Kidney capillary endothelial cell (primary cell): ENCODE measurements around the gene PROSER3.
"Not testable (repeated sequence)": the region's sequence is repeated elsewhere in the genome, so short reads cannot be mapped to it uniquely, and the experiment has no call there.

Source experiments
- DNase-seq: peaks from one replicate; pipeline ENCODE4 v3.0.0-alpha.2; 2018; ENCODE audit warnings: low spot score

Gene PROSER3

GRCh38 chr19:35792312-35792711 is 34.3 kb downstream of the PROSER3 start:
- no peak for DNase-seq

- DNase-seq: no peak
These were observed 34.9 kb downstream of the PROSER3 start for GRCh38 chr19:35792888-35793287.

GRCh38 chr19:35793381-35794165 is 35.6 kb downstream of the PROSER3 start:
- DNase-seq: no peak

GRCh38 chr19:35795564-35795963 is 37.6 kb downstream of the PROSER3 start:
- not testable (repeated sequence) for DNase-seq

- no peak for DNase-seq
These were observed 38.9 kb downstream of the PROSER3 start for GRCh38 chr19:35796645-35797542.

GRCh38 chr19:35797663-35798062 is 39.7 kb downstream of the PROSER3 start:
- DNase-seq: no peak

- no peak for DNase-seq
These were observed 43.9 kb downstream of the PROSER3 start for GRCh38 chr19:35801828-35802227.

- no peak for DNase-seq
These were observed 47.6 kb downstream of the PROSER3 start for GRCh38 chr19:35805526-35806102.

GRCh38 chr19:35806597-35806996 is 48.6 kb downstream of the PROSER3 start:
- no peak for DNase-seq

- no peak for DNase-seq
These were observed 49.7 kb downstream of the PROSER3 start for GRCh38 chr19:35807633-35808032.

GRCh38 chr19:35811317-35812219 is 53.6 kb downstream of the PROSER3 start:
- no peak for DNase-seq

- no peak for DNase-seq
These were observed 54.5 kb downstream of the PROSER3 start, which contains the start of gene PRODH2 for GRCh38 chr19:35812220-35813042. TSS of gene PRODH2 (minus strand) at chr19:35812845. CDS start at chr19:35812805, 40 bp downstream.

GRCh38 chr19:35813043-35813890 is 55.3 kb downstream of the PROSER3 start:
- DNase-seq: no peak

GRCh38 chr19:35816262-35816661 is 58.3 kb downstream of the PROSER3 start:
- no peak for DNase-seq

- DNase-seq: no peak
These were observed 58.9 kb downstream of the PROSER3 start for GRCh38 chr19:35816846-35817245.

GRCh38 chr19:35818445-35818844 is 60.5 kb downstream of the PROSER3 start:
- DNase-seq: no peak
